ENCODE data around the gene PHF23. TPM values are rescaled to one million over a fixed set of nuclear protein-coding genes. Genes with fewer than 3 reads are reported as not detected.

The PHF23 gene
- total RNA-seq, 4 donors from 2014 or later, result 9.7 to 68.1 (median 29.7) TPM

GRCh38 chr17:7235693-7236665 is 3.3 kb downstream of the PHF23 start:
- Histone ChIP-seq H3K4me1 (peaks cover 7 to 18% of the 10 kb centered on the region in 2 donors), H3K27ac (no peak overlapping the region)
- no peak for DNase-seq

DNA sequence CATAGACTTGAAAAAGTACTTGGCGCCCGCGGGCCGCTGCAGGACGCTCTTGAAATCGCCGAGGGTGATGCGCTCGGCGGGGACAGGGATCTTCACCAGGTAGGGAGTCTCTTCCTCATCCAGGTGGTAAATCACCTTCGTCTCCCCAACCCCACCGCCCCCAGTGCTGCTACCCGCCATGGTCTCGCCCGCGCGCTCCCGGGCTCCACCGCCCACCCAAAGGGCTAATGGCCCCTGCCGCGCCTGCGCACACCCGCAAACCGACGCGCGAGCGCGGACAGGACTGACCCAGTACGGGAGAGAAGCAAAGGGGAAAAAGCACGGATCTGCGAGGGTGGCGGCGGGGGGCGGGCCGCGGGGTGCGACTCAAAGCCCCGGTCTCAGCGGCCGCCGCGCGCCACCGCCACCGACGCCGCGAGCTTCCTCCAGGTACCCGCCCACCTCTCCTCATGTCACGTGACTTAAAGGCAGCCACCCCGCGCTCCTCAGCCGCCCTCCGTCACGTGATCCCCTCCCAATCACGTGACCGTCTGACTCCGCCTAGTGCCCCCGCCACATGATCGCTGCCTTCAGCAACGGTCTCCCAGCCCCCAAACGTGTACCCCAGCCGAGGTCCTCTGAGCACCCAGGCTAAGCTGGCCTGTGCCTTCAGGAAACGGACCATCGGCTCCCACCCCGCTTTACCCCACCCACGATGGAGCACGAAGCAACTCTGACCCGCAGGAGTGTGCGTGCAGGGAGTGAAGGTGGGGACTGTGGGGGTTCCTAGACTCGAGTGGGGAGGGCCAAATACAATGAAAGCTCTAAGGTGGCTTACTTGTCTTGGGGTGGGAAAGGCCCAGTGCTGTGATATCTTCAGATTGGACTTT is 4.9 kb downstream of the PHF23 start, which contains the start of gene DVL2:
Gene DVL2, minus strand, starts transcription at position 435 of the 869 bp plus-strand sequence. Its CDS starts 255 bp downstream, at position 180.
- intact Hi-C loops (cut with DNase I; ENCODE audit: low total_unique reads), result no loop called here
- peak; percentile 87 to 89 for TF ChIP-seq POLR2A (IDR thresholded peaks at IDR 0.05)
- TF ChIP-seq, protein P1, sequence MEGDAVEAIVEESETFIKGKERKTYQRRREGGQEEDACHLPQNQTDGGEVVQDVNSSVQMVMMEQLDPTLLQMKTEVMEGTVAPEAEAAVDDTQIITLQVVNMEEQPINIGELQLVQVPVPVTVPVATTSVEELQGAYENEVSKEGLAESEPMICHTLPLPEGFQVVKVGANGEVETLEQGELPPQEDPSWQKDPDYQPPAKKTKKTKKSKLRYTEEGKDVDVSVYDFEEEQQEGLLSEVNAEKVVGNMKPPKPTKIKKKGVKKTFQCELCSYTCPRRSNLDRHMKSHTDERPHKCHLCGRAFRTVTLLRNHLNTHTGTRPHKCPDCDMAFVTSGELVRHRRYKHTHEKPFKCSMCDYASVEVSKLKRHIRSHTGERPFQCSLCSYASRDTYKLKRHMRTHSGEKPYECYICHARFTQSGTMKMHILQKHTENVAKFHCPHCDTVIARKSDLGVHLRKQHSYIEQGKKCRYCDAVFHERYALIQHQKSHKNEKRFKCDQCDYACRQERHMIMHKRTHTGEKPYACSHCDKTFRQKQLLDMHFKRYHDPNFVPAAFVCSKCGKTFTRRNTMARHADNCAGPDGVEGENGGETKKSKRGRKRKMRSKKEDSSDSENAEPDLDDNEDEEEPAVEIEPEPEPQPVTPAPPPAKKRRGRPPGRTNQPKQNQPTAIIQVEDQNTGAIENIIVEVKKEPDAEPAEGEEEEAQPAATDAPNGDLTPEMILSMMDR (IDR thresholded peaks at IDR 0.05), result peak in 2 of 4 experiments; percentile 18 to 35
- Histone ChIP-seq H3K27ac (peak within 1 kb of the TSS; percentile 80 to 85), H3K9me3 (no peaks in the 10 kb centered on the region), H3K4me1 (peaks cover 4 to 13% of the 10 kb centered on the region in 2 donors), H3K4me3 (peak within 1 kb of the TSS; percentile 71 to 96), H3K27me3 (no peaks in the 10 kb centered on the region), H3K36me3 (no peaks in the 10 kb centered on the region)
- DNase-seq, result peak; percentile 95 to 96

More at GRCh38 chr17:7235693-7236665, 3.3 kb downstream of the PHF23 start:
- intact Hi-C loops (cut with DNase I; ENCODE audit: low total_unique reads), result no loop called here
- TF ChIP-seq, protein P1 (IDR thresholded peaks at IDR 0.05), result no peak
- no peak for TF ChIP-seq POLR2A (IDR thresholded peaks at IDR 0.05)
- H3K27me3 ChIP-seq, result no peaks in the 10 kb centered on the region
- H3K9me3 ChIP-seq, result no peaks in the 10 kb centered on the region
- H3K4me3 ChIP-seq, result no peak overlapping the region
- H3K36me3 ChIP-seq, result no peaks in the 10 kb centered on the region

GRCh38 chr17:7233701-7234082 is 5.6 kb downstream of the PHF23 start:
- Histone ChIP-seq H3K36me3 (no peaks in the 10 kb centered on the region), H3K27ac (peak overlapping the region; percentile 80 to 85), H3K9me3 (no peaks in the 10 kb centered on the region), H3K4me1 (peaks cover 4 to 13% of the 10 kb centered on the region in 2 donors), H3K27me3 (no peaks in the 10 kb centered on the region), H3K4me3 (peak overlapping the region; percentile 71 to 96)
- DNase-seq, result no peak
- TF ChIP-seq POLR2A (IDR thresholded peaks at IDR 0.05), result no peak
- TF ChIP-seq, protein P1 (IDR thresholded peaks at IDR 0.05), result no peak
- intact Hi-C loops (cut with DNase I; ENCODE audit: low total_unique reads), result no loop called here

GRCh38 chr17:7232114-7232513 is 7.1 kb downstream of the PHF23 start:
- Histone ChIP-seq H3K4me3 (no peak overlapping the region), H3K36me3 (no peaks in the 10 kb centered on the region), H3K9me3 (no peaks in the 10 kb centered on the region), H3K27me3 (no peaks in the 10 kb centered on the region), H3K4me1 (peaks cover 4 to 11% of the 10 kb centered on the region in 2 donors), H3K27ac (no peak overlapping the region)
- DNase-seq, result no peak
- TF ChIP-seq POLR2A (IDR thresholded peaks at IDR 0.05), result no peak
- TF ChIP-seq, protein P1 (IDR thresholded peaks at IDR 0.05), result no peak
- intact Hi-C loops (cut with DNase I; ENCODE audit: low total_unique reads), result no loop called here
